GM19025 (cell line): ENCODE results near the gene ZNF765.
"Not testable (repeated sequence)": the region's sequence is repeated elsewhere in the genome, so short reads cannot be mapped to it uniquely, and the experiment has no call there.

Experiments
- ATAC-seq: cut with Tn5 transposase; IDR thresholded peaks from one replicate; pipeline ENCODE4 v1.9.1; 2021; ENCODE audit warnings: mild to moderate bottlenecking, low read depth, moderate library complexity; ENCODE audit not compliant: unreplicated experiment

ZNF765 gene

GRCh38 chr19:53475470-53475869, 80.5 kb downstream of the ZNF765 start:
- ATAC-seq: not testable (repeated sequence)
